ENCODE results near the gene HNRNPAB. TPM values are rescaled to one million over a fixed set of nuclear protein-coding genes. Genes with fewer than 3 reads are reported as not detected.

HNRNPAB gene
- total and polyA plus RNA-seq, 2 experiments from 2014 or later, result 85.2 to 175 TPM

- H3K9me3 ChIP-seq (ENCODE audit: low read depth), result no peaks in the 10 kb centered on the region
- no peaks in the 10 kb centered on the region for H4K20me1 ChIP-seq (ENCODE audit: insufficient read depth, poor library complexity, severe bottlenecking)
- no peaks in the 10 kb centered on the region for H3K4me1 ChIP-seq (ENCODE audit: insufficient read depth)
- no peaks in the 10 kb centered on the region for H3K79me2 ChIP-seq
- H3K4me3 ChIP-seq, result no peak overlapping the region
- WGBS (ENCODE audit: low lambda C conversion rate, missing lambda C conversion rate), result 94% methylated on average over 18 of the region's 18 CpGs
- no peak overlapping the region for H3K27ac ChIP-seq
- H3K4me2 ChIP-seq, result no peak overlapping the region
- H3K27me3 ChIP-seq, result no peaks in the 10 kb centered on the region
- no peaks in the 10 kb centered on the region for H3K9me2 ChIP-seq (replicated peaks; ENCODE audit: insufficient read depth)
- DNase-seq (ENCODE audit: low spot score), result no peak
- TF ChIP-seq EZH2 (IDR thresholded peaks at IDR 0.05; ENCODE audit: borderline replicate concordance) (no peak), CTCF (IDR thresholded peaks at IDR 0.05; ENCODE audit: poor library complexity) (no peak), EZH2phosphoT487 (IDR thresholded peaks at IDR 0.05; ENCODE audit: low read depth, severe bottlenecking, unreplicated experiment) (no peak)
- H2AFZ ChIP-seq, result no peak overlapping the region
- no peaks in the 10 kb centered on the region for H3K36me3 ChIP-seq (replicated peaks; ENCODE audit: insufficient read depth, low read depth)
These were observed 44.4 kb downstream of the HNRNPAB start for GRCh38 chr5:178248750-178249149.

- Histone ChIP-seq H3K27ac (no peak overlapping the region), H3K27me3 (no peaks in the 10 kb centered on the region), H3K4me2 (no peak overlapping the region), H3K9me3 (ENCODE audit: low read depth) (no peaks in the 10 kb centered on the region), H3K36me3 (replicated peaks; ENCODE audit: insufficient read depth, low read depth) (no peaks in the 10 kb centered on the region), H4K20me1 (ENCODE audit: insufficient read depth, poor library complexity, severe bottlenecking) (no peaks in the 10 kb centered on the region), H3K4me3 (no peak overlapping the region), H3K79me2 (no peaks in the 10 kb centered on the region), H2AFZ (no peak overlapping the region), H3K9me2 (replicated peaks; ENCODE audit: insufficient read depth) (no peaks in the 10 kb centered on the region), H3K4me1 (ENCODE audit: insufficient read depth) (no peaks in the 10 kb centered on the region)
- 78% methylated on average over 13 of the region's 13 CpGs for WGBS (ENCODE audit: low lambda C conversion rate, missing lambda C conversion rate)
- TF ChIP-seq EZH2phosphoT487 (IDR thresholded peaks at IDR 0.05; ENCODE audit: low read depth, severe bottlenecking, unreplicated experiment), result no peak
- no peak for TF ChIP-seq CTCF (IDR thresholded peaks at IDR 0.05; ENCODE audit: poor library complexity)
- no peak for TF ChIP-seq EZH2 (IDR thresholded peaks at IDR 0.05; ENCODE audit: borderline replicate concordance)
- no peak for DNase-seq (ENCODE audit: low spot score)
These were observed 45.1 kb downstream of the HNRNPAB start for GRCh38 chr5:178249191-178249989.

GRCh38 chr5:178250263-178250662, 45.9 kb downstream of the HNRNPAB start:
- Histone ChIP-seq H2AFZ (no peak overlapping the region), H3K9me2 (replicated peaks; ENCODE audit: insufficient read depth) (no peaks in the 10 kb centered on the region), H3K36me3 (replicated peaks; ENCODE audit: insufficient read depth, low read depth) (no peaks in the 10 kb centered on the region), H3K27ac (no peak overlapping the region), H3K9me3 (ENCODE audit: low read depth) (no peaks in the 10 kb centered on the region), H3K4me3 (no peak overlapping the region), H3K4me1 (ENCODE audit: insufficient read depth) (no peaks in the 10 kb centered on the region), H3K27me3 (no peaks in the 10 kb centered on the region), H4K20me1 (ENCODE audit: insufficient read depth, poor library complexity, severe bottlenecking) (no peaks in the 10 kb centered on the region), H3K79me2 (no peaks in the 10 kb centered on the region), H3K4me2 (no peak overlapping the region)
- WGBS (ENCODE audit: low lambda C conversion rate, missing lambda C conversion rate), result 76% methylated on average over 6 of the region's 6 CpGs
- DNase-seq (ENCODE audit: low spot score), result no peak
- no peak for TF ChIP-seq CTCF (IDR thresholded peaks at IDR 0.05; ENCODE audit: poor library complexity)
- no peak for TF ChIP-seq EZH2 (IDR thresholded peaks at IDR 0.05; ENCODE audit: borderline replicate concordance)
- TF ChIP-seq EZH2phosphoT487 (IDR thresholded peaks at IDR 0.05; ENCODE audit: low read depth, severe bottlenecking, unreplicated experiment), result no peak
